Astrocyte (in vitro differentiated cells and primary cell): ENCODE results near the gene NARS2. TPM values are rescaled to one million over a fixed set of nuclear protein-coding genes. Genes with fewer than 3 reads are reported as not detected.
"Not testable (repeated sequence)": the region's sequence is repeated elsewhere in the genome, so short reads cannot be mapped to it uniquely, and the experiment has no call there.

ENCODE experiments used
- DNase-seq: peaks from one replicate; pipeline ENCODE4 v3.0.0-alpha.2; 2010; ENCODE audit warnings: low read depth
- FAIRE-seq: peaks from 2 replicates; lab custom pipeline; 2011; peaks lifted over from hg19 to GRCh38; lab: Jason Lieb, UNC
- H2AFZ ChIP-seq: 2 replicates; pipeline ENCODE4 v1.6.0; 2012; ENCODE audit warnings: low read depth, low read length, inconsistent platforms
- H3K27ac ChIP-seq: 2 replicates; pipeline ENCODE4 v1.5.1; 2011; ENCODE audit warnings: low read depth, low read length, inconsistent platforms
- H3K27me3 ChIP-seq: 2 replicates; pipeline ENCODE4 v1.6.0; 2011; ENCODE audit warnings: low read length, inconsistent platforms; ENCODE audit not compliant: insufficient read depth
- H3K36me3 ChIP-seq: 2 replicates; pipeline ENCODE4 v1.5.1; 2011; ENCODE audit warnings: low read length, inconsistent platforms; ENCODE audit not compliant: insufficient read depth
- H3K4me1 ChIP-seq: 2 replicates; pipeline ENCODE4 v1.5.1; 2011; ENCODE audit warnings: low read length, inconsistent platforms; ENCODE audit not compliant: insufficient read depth
- H3K4me2 ChIP-seq: 2 replicates; pipeline ENCODE4 v1.6.0; 2012; ENCODE audit warnings: low read length, inconsistent platforms
- H3K4me3 ChIP-seq: 2 replicates; pipeline ENCODE4 v1.5.1; 2011; ENCODE audit warnings: low read depth, mild to moderate bottlenecking, low read length, inconsistent platforms; ENCODE audit not compliant: insufficient read depth
- H3K79me2 ChIP-seq: 2 replicates; pipeline ENCODE4 v1.6.0; 2012; ENCODE audit warnings: mild to moderate bottlenecking, low read length, inconsistent platforms; ENCODE audit not compliant: insufficient read depth
- H3K9ac ChIP-seq: 2 replicates; pipeline ENCODE4 v1.6.0; 2012; ENCODE audit warnings: mild to moderate bottlenecking, low read length, inconsistent platforms
- H3K9me3 ChIP-seq: 2 replicates; pipeline ENCODE4 v1.5.1; 2012; ENCODE audit warnings: low read depth, mild to moderate bottlenecking, low read length, inconsistent platforms; ENCODE audit not compliant: insufficient read depth
- H4K20me1 ChIP-seq: 2 replicates; pipeline ENCODE4 v1.6.0; 2012; ENCODE audit warnings: low read length, inconsistent platforms; ENCODE audit not compliant: insufficient read depth
- H3K27ac Mint-ChIP-seq: one replicate; pipeline ENCODE4 v1.8.0; 2021; ENCODE audit warnings: mild to moderate bottlenecking, mixed read lengths; ENCODE audit not compliant: unreplicated experiment
- H3K27me3 Mint-ChIP-seq: one replicate; pipeline ENCODE4 v1.8.0; 2021; ENCODE audit warnings: low read depth, mixed read lengths; ENCODE audit not compliant: unreplicated experiment
- H3K36me3 Mint-ChIP-seq: one replicate; pipeline ENCODE4 v1.8.0; 2021; ENCODE audit warnings: low read depth, mixed read lengths; ENCODE audit not compliant: unreplicated experiment
- H3K4me1 Mint-ChIP-seq: one replicate; pipeline ENCODE4 v1.8.0; 2021; ENCODE audit warnings: low read depth, mixed read lengths; ENCODE audit not compliant: unreplicated experiment
- H3K4me3 Mint-ChIP-seq: one replicate; pipeline ENCODE4 v1.8.0; 2021; ENCODE audit warnings: mild to moderate bottlenecking, moderate library complexity, mixed read lengths; ENCODE audit not compliant: unreplicated experiment
- H3K9me3 Mint-ChIP-seq: one replicate; pipeline ENCODE4 v1.8.0; 2021; ENCODE audit warnings: mild to moderate bottlenecking, mixed read lengths; ENCODE audit not compliant: unreplicated experiment
- EZH2 ChIP-seq: IDR thresholded peaks from 2 replicates; pipeline ENCODE4 v1.6.1; 2012; ENCODE audit warnings: mild to moderate bottlenecking, low read length, inconsistent platforms; ENCODE audit not compliant: insufficient read depth
- total RNA-seq: library from RNA; stranded (reverse); gene quantifications from 2 replicates; pipeline ENCODE4 v1.2.1, GENCODE V29; 2021
- TF ChIP-seq, protein P1 (sequence below): IDR thresholded peaks from 2 replicates; pipeline ENCODE4 v1.5.1; 2011; ENCODE audit warnings: low read depth, mild to moderate bottlenecking, inconsistent platforms, low read length, moderate library complexity; ENCODE audit not compliant: insufficient read depth

The NARS2 gene
- total RNA-seq, 1 donor from 2014 or later, result 10.1 TPM

DNA sequence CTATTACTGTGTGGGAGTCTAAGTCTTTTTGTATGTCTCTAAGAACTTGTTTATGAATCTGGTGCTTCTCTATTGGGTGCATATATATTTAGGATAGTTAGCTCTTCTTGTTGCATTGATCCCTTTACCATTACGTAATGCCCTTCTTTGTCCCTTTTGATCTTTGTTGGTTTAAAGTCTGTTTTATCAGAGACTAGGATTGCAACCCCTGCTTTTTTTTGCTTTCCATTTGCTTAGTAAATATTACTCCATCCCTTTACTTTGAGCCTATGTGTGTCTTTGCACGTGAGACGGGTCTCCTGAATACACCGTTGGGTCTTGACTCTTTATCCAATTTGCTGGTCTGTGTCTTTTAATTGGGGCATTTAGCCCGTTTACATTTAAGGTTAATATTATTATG lies 26.4 kb upstream of the NARS2 start:
- not testable (repeated sequence) for H3K36me3 ChIP-seq, H3K4me1 Mint-ChIP-seq, H3K79me2 ChIP-seq, H3K9me3 Mint-ChIP-seq, DNase-seq, H3K9me3 ChIP-seq, H3K4me3 Mint-ChIP-seq, H3K4me2 ChIP-seq, H4K20me1 ChIP-seq, H3K27me3 ChIP-seq, H3K9ac ChIP-seq, H3K27ac Mint-ChIP-seq, H2AFZ ChIP-seq, H3K4me3 ChIP-seq, H3K4me1 ChIP-seq, FAIRE-seq, H3K36me3 Mint-ChIP-seq, H3K27ac ChIP-seq
- H3K27me3 Mint-ChIP-seq, result peaks cover 10% of the 10 kb centered on the region

DNA sequence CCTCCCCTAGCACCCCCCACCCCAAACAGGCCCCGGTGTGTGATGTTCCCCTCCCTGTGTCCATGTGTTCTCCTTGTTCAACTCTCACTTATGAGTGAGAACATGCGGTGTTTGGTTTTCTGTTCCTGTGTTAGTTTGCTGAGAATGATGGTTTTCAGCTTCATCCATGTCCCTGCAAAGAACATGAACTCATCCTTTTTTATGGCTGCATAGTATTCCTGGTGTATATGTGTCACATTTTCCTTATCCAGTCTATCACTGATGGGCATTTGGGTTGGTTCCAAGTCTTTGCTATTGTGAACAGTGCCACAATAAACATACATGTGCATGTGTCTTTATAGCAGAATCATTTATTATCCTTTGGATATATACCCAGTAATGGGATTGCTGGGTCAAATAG lies 22.9 kb upstream of the NARS2 start:
- FAIRE-seq, DNase-seq, H3K4me1 ChIP-seq, H3K36me3 Mint-ChIP-seq, H3K27me3 ChIP-seq, H3K9me3 ChIP-seq, H2AFZ ChIP-seq, H4K20me1 ChIP-seq, H3K4me2 ChIP-seq, H3K9me3 Mint-ChIP-seq, H3K4me3 Mint-ChIP-seq, H3K4me3 ChIP-seq, H3K79me2 ChIP-seq, H3K36me3 ChIP-seq, H3K27ac ChIP-seq, H3K4me1 Mint-ChIP-seq, H3K27ac Mint-ChIP-seq, H3K9ac ChIP-seq: not testable (repeated sequence)
- H3K27me3 Mint-ChIP-seq, result peaks cover 10% of the 10 kb centered on the region

DNA sequence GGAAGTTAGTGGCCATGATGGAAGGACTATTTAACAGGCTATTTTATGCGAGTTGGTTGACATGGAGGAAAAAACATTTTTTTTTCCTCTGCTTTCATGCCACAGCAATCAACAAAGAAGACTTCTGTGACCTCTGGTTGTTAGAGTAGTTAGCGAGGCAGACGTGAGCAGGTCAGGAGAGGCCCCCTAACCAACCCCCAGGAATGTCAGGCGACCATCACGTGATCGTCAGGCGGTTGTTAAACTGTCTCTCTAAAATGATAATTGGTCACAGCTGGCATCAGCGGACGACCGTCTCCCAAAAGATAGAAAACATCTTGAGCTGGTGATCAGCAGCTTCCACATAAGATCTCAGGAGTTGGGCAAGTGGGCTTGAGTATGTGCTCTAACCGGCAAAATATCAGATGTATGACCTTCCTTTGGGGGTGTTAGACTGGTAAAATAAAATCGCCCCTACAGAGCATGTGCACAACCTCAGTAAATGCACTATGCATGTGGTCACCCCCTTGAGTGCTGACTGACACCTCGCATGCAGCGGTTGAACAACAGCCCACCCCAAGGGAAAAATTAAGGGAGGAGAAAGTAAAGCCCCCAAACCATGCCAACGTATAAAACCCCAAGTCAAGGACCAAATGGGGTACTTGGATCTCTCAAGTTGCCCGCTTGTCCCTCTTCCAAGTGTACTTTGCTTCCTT lies 20.9 kb upstream of the NARS2 start:
- Histone ChIP-seq H3K4me1 (no peaks in the 10 kb centered on the region), H3K4me3 (no peak overlapping the region), H3K9ac (no peak overlapping the region), H3K36me3 (no peaks in the 10 kb centered on the region), H3K79me2 (no peaks in the 10 kb centered on the region), H2AFZ (no peak overlapping the region), H3K27ac (no peak overlapping the region), H3K9me3 (no peaks in the 10 kb centered on the region), H3K4me2 (no peak overlapping the region), H3K27me3 (no peaks in the 10 kb centered on the region), H4K20me1 (no peaks in the 10 kb centered on the region)
- Mint-ChIP-seq H3K9me3 (no peaks in the 10 kb centered on the region), H3K27me3 (peaks cover 6% of the 10 kb centered on the region), H3K36me3 (no peaks in the 10 kb centered on the region), H3K4me3 (no peak overlapping the region), H3K27ac (no peak overlapping the region), H3K4me1 (no peaks in the 10 kb centered on the region)
- TF ChIP-seq, protein P1, sequence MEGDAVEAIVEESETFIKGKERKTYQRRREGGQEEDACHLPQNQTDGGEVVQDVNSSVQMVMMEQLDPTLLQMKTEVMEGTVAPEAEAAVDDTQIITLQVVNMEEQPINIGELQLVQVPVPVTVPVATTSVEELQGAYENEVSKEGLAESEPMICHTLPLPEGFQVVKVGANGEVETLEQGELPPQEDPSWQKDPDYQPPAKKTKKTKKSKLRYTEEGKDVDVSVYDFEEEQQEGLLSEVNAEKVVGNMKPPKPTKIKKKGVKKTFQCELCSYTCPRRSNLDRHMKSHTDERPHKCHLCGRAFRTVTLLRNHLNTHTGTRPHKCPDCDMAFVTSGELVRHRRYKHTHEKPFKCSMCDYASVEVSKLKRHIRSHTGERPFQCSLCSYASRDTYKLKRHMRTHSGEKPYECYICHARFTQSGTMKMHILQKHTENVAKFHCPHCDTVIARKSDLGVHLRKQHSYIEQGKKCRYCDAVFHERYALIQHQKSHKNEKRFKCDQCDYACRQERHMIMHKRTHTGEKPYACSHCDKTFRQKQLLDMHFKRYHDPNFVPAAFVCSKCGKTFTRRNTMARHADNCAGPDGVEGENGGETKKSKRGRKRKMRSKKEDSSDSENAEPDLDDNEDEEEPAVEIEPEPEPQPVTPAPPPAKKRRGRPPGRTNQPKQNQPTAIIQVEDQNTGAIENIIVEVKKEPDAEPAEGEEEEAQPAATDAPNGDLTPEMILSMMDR, result no peak
- TF ChIP-seq EZH2, result no peak
- FAIRE-seq (no peak), DNase-seq (no peak)
